Right atrium auricular region (tissue), 2 donors: ENCODE data around the gene RNF157. TPM values are rescaled to one million over a fixed set of nuclear protein-coding genes. Genes with fewer than 3 reads are reported as not detected.
"Not testable (repeated sequence)": the region's sequence is repeated elsewhere in the genome, so short reads cannot be mapped to it uniquely, and the experiment has no call there.

ENCODE experiments used
- DNase-seq: peaks from one replicate; pipeline ENCODE4 v3.0.0-alpha.2; 2019; ENCODE audit warnings: low spot score
- H3K27ac ChIP-seq, 2 donors: fragments of 200-600 bp; sonication (generic); 1 replicate in 1 of 2; 2 replicates in 1 of 2; pipeline ENCODE4 v1.5.1; 2016 to 2019
- H3K27me3 ChIP-seq, 2 donors: fragments of 200-600 bp; sonication (generic); one replicate each; pipeline versions ENCODE4 v1.5.1 to v1.6.0; 2017 to 2019
- H3K36me3 ChIP-seq: fragments of 200-600 bp; sonication (generic); one replicate; pipeline ENCODE4 v1.5.1; 2016
- H3K4me1 ChIP-seq, 2 donors: fragments of 200-600 bp; sonication (generic); one replicate each; pipeline versions ENCODE4 v1.5.1 to v1.6.0; 2017 to 2019
- H3K4me3 ChIP-seq, 2 donors: fragments of 200-600 bp; sonication (generic); 1 replicate in 1 of 2; 2 replicates in 1 of 2; pipeline ENCODE4 v1.5.1; 2017 to 2019; ENCODE audit warnings: mild to moderate bottlenecking in 1 of 2, moderate library complexity in 1 of 2
- H3K9me3 ChIP-seq, 2 donors: fragments of 200-600 bp; sonication (generic); one replicate each; pipeline ENCODE4 v1.5.1; 2019
- CTCF ChIP-seq, 2 donors: fragments of 200-600 bp; sonication (generic); IDR thresholded peaks; one replicate each; pipeline ENCODE4 v1.5.1; 2019; ENCODE audit warnings: antibody characterized with exemption in 2 of 2
- total RNA-seq, 2 donors: library from RNA; depleted of rRNA; stranded (reverse); fragments of >200 nt; gene quantifications; one replicate each; pipeline ENCODE4 v1.1.0, GENCODE V29; 2016

The RNF157 gene
- total RNA-seq, 2 donors from 2014 or later = 9.5 to 13.0 TPM

GRCh38 chr17:76255801-76256429 lies 15.6 kb upstream of the RNF157 start:
- no peaks in the 10 kb centered on the region for H3K27me3 ChIP-seq
- H3K9me3 ChIP-seq = no peaks in the 10 kb centered on the region
- no peak overlapping the region for H3K4me3 ChIP-seq
- DNase-seq = no peak
- H3K27ac ChIP-seq = no peak overlapping the region
- TF ChIP-seq CTCF (IDR thresholded peaks at IDR 0.05) = no peak
- H3K4me1 ChIP-seq = peaks cover 0 to 5% of the 10 kb centered on the region in 2 donors
- H3K36me3 ChIP-seq = no peaks in the 10 kb centered on the region

- Histone ChIP-seq H3K27me3 (no peaks in the 10 kb centered on the region), H3K4me1 (peaks cover 0 to 1% of the 10 kb centered on the region in 2 donors), H3K4me3 (no peak overlapping the region), H3K36me3 (no peaks in the 10 kb centered on the region), H3K27ac (no peak overlapping the region), H3K9me3 (no peaks in the 10 kb centered on the region)
- TF ChIP-seq CTCF (IDR thresholded peaks at IDR 0.05) = no peak
- DNase-seq = no peak
Measured at GRCh38 chr17:76254275-76254674, 14.0 kb upstream of the RNF157 start.

GRCh38 chr17:76253841-76254240 lies 13.5 kb upstream of the RNF157 start:
- no peak overlapping the region for H3K4me3 ChIP-seq
- no peaks in the 10 kb centered on the region for H3K36me3 ChIP-seq
- TF ChIP-seq CTCF (IDR thresholded peaks at IDR 0.05) = no peak
- no peaks in the 10 kb centered on the region for H3K27me3 ChIP-seq
- no peaks in the 10 kb centered on the region for H3K9me3 ChIP-seq
- DNase-seq = no peak
- no peaks in the 10 kb centered on the region for H3K4me1 ChIP-seq
- no peak overlapping the region for H3K27ac ChIP-seq

- not testable (repeated sequence) for DNase-seq, H3K4me1 ChIP-seq, H3K36me3 ChIP-seq, H3K9me3 ChIP-seq, H3K27me3 ChIP-seq, H3K4me3 ChIP-seq
- H3K27ac ChIP-seq = peak overlapping the region; percentile 51 to 71
Measured at GRCh38 chr17:76252967-76253766, 12.9 kb upstream of the RNF157 start.

- Histone ChIP-seq H3K27ac (peak overlapping the region; percentile 51 to 71), H3K27me3 (no peaks in the 10 kb centered on the region), H3K9me3 (no peaks in the 10 kb centered on the region), H3K4me3 (no peak overlapping the region), H3K36me3 (no peaks in the 10 kb centered on the region), H3K4me1 (no peaks in the 10 kb centered on the region)
- DNase-seq = peak; percentile 87
- no peak for TF ChIP-seq CTCF (IDR thresholded peaks at IDR 0.05)
Measured at GRCh38 chr17:76252040-76252954, 12.0 kb upstream of the RNF157 start.
